Testis (tissue), 2 donors: ENCODE data around the gene LRWD1.
"Not testable (repeated sequence)": the region's sequence is repeated elsewhere in the genome, so short reads cannot be mapped to it uniquely, and the experiment has no call there.

Source experiments
- POLR2A ChIP-seq: fragments of 450-650 bp; IDR thresholded peaks from one replicate; pipeline ENCODE4 v1.6.1; 2017; ENCODE audit warnings: antibody characterized with exemption, mild to moderate bottlenecking, moderate library complexity
- TF ChIP-seq, protein P1 (sequence below), 3 experiments: fragments of 450-650 bp in 2 of 3; fragments of 200-600 bp in 1 of 3; sonication (generic) in 1 of 3; IDR thresholded peaks; one replicate each; pipeline ENCODE4 v1.5.1; 2016 to 2019; ENCODE audit warnings: antibody characterized with exemption in 3 of 3, mild to moderate bottlenecking in 2 of 3, moderate library complexity in 1 of 3

DNA sequence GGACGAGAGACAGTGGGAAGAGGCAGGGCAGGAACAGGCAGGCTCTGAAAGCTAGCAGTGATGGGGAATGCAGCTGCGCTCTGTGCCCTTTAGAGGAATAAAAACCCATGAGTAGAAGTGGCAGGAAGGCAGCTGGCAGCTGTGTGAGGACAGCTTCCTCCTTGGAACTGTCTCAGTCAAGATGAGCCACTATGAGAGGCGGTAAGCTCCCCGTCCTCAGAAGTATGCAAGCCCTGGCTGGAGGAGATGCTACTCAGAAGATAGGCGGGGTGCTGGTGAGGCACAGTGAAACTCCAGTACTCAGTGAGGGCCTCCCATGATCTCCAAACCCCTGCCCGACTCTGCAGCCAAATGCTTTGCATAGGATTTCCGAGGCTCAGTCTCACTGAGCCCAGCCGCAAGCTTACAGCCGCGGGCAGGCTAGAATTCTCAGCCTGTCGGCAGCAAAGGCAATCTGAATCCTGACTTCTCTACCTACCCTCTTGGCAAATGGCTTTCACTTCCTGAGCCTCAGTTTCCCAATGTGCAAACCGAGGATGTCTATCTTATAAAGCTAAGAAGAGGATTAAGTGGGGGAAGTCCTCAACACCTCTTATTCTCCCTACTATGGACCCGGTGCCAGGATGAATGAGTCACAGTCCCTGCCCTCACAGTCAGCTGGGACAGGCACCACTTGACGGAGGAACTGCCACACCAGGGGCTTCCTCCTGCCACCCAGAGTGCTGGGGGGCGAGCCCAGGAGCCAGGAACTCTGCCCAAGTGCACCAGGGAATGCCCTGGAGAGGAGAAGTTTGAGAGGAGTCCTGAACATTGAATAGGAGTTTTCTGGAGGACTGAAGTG is 50.3 kb downstream of the LRWD1 start:
- TF ChIP-seq, protein P1, sequence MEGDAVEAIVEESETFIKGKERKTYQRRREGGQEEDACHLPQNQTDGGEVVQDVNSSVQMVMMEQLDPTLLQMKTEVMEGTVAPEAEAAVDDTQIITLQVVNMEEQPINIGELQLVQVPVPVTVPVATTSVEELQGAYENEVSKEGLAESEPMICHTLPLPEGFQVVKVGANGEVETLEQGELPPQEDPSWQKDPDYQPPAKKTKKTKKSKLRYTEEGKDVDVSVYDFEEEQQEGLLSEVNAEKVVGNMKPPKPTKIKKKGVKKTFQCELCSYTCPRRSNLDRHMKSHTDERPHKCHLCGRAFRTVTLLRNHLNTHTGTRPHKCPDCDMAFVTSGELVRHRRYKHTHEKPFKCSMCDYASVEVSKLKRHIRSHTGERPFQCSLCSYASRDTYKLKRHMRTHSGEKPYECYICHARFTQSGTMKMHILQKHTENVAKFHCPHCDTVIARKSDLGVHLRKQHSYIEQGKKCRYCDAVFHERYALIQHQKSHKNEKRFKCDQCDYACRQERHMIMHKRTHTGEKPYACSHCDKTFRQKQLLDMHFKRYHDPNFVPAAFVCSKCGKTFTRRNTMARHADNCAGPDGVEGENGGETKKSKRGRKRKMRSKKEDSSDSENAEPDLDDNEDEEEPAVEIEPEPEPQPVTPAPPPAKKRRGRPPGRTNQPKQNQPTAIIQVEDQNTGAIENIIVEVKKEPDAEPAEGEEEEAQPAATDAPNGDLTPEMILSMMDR (IDR thresholded peaks at IDR 0.05): not testable (repeated sequence)
- TF ChIP-seq POLR2A: not testable (repeated sequence)
